GM21423 (cell line): ENCODE measurements around the gene PLEKHJ1.

Experiments
- ATAC-seq: cut with Tn5 transposase; IDR thresholded peaks from one replicate; pipeline ENCODE4 v1.9.1; 2021; ENCODE audit warnings: mild to moderate bottlenecking, moderate library complexity; ENCODE audit not compliant: unreplicated experiment

PLEKHJ1 gene

GRCh38 chr19:2270157-2270422 is 34.0 kb upstream of the PLEKHJ1 start:
- ATAC-seq: no peak

GRCh38 chr19:2269244-2270156 is 33.4 kb upstream of the PLEKHJ1 start:
- ATAC-seq: peak; percentile 59

GRCh38 chr19:2268861-2269243 is 32.7 kb upstream of the PLEKHJ1 start:
- ATAC-seq: no peak

- ATAC-seq: no peak
These were observed 32.3 kb upstream of the PLEKHJ1 start for GRCh38 chr19:2268480-2268830.

- peak; percentile 26 for ATAC-seq
These were observed 30.3 kb upstream of the PLEKHJ1 start for GRCh38 chr19:2266183-2266993.

- ATAC-seq: no peak
These were observed 25.5 kb upstream of the PLEKHJ1 start for GRCh38 chr19:2261438-2262172.

GRCh38 chr19:2260341-2260805 is 24.2 kb upstream of the PLEKHJ1 start:
- no peak for ATAC-seq

- no peak for ATAC-seq
These were observed 23.2 kb upstream of the PLEKHJ1 start for GRCh38 chr19:2259336-2259735.

- no peak for ATAC-seq
These were observed 20.0 kb upstream of the PLEKHJ1 start, which contains the start of gene JSRP1 for GRCh38 chr19:2255982-2256685. TSS of gene JSRP1 (minus strand) at chr19:2256417. CDS start at chr19:2255314, 1,103 bp downstream.

- no peak for ATAC-seq
These were observed 19.1 kb upstream of the PLEKHJ1 start for GRCh38 chr19:2255112-2255845.

- no peak for ATAC-seq
These were observed 18.1 kb upstream of the PLEKHJ1 start for GRCh38 chr19:2254064-2254872.

- no peak for ATAC-seq
These were observed 17.3 kb upstream of the PLEKHJ1 start for GRCh38 chr19:2253106-2254063.

- ATAC-seq: no peak
These were observed 16.6 kb upstream of the PLEKHJ1 start for GRCh38 chr19:2252797-2253105.

GRCh38 chr19:2252055-2252796 is 16.1 kb upstream of the PLEKHJ1 start:
- no peak for ATAC-seq

- no peak for ATAC-seq
These were observed 15.3 kb upstream of the PLEKHJ1 start for GRCh38 chr19:2251106-2252054.

- no peak for ATAC-seq
These were observed 14.6 kb upstream of the PLEKHJ1 start for GRCh38 chr19:2250766-2251105.
